Middle frontal gyrus (tissue), 1 donor: Measurements from ENCODE around the gene SLC12A9.

Experiments used
- DNase-seq: peaks from one replicate; pipeline ENCODE4 v3.0.0-alpha.2; 2015; ENCODE audit warnings: low spot score; ENCODE audit errors: extremely low spot score

SLC12A9 gene

GRCh38 chr7:100860702-100861615 is 8.4 kb downstream of the SLC12A9 start:
- no peak for DNase-seq

DNA sequence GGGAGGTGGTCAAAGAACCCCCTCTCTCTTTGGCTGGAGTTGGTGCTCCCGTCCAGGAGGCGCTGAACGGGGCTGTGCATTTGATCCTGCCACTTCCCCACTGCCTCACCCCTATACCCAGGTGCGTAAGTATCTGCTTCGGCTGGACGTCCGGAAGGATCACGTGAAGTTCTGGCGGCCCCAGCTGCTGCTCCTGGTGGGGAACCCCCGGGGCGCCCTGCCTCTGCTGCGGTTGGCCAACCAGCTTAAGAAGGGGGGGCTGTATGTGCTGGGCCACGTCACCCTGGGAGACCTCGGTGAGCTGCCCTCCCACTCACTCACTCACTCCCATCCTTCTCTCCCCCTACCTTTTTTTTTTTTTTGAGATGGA is 9.1 kb downstream of the SLC12A9 start:
- DNase-seq, result no peak

GRCh38 chr7:100863406-100863950 is 11.0 kb downstream of the SLC12A9 start:
- no peak for DNase-seq

DNA sequence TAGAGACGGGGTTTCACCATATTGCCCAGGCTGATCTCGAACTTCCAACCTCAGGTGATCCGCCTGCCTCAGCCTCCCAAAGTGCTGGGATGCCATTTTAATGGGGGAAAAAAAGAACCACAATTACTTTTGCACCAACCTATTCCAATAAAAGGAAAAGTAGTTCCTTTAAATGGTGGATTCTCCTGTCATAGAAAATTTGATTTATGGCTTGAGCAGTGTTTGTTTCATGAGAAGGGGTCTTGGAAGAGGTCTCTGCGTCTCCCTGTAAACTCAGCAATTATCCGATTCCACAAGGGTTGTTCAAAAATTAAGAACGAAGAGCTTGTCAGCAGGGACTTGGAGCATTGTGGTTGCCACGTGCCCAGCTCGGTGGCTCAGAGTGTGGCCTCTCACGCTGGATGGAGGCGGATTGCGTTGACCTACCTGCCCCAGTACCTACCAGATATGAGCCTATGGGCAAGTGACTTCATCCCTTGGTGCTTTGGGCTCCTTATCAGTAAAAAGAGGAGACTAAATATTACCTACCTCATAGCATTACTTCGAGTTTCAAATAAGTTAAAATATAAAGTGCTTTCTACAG is 11.8 kb downstream of the SLC12A9 start:
- no peak for DNase-seq

- DNase-seq, result no peak
Observed at GRCh38 chr7:100865372-100865911, 12.9 kb downstream of the SLC12A9 start.

DNA sequence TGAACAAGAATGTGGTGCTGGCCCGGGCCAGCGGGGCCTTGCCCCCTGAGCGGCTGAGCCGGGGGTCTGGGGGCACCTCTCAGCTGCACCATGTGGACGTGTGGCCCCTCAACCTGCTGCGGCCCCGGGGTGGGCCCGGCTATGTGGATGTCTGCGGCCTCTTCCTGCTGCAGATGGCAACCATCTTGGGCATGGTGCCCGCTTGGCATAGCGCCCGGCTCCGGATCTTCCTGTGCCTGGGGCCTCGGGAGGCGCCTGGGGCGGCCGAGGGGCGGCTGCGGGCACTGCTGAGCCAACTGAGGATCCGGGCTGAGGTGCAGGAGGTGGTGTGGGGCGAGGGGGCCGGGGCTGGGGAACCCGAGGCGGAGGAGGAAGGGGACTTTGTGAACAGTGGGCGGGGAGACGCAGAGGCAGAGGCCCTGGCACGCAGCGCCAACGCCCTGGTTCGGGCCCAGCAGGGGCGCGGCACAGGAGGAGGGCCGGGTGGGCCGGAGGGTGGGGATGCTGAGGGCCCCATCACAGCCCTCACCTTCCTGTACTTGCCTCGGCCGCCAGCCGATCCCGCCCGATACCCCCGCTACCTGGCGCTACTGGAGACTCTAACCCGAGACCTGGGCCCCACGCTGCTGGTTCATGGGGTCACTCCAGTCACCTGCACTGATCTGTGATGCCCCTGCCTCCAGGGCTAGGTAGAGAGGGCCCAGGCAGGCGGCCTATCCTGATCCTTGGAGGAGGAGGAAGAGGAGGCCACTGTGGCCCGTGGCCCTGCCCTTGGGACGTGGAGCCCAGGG is 13.6 kb downstream of the SLC12A9 start:
- peak; percentile 67 for DNase-seq

- no peak for DNase-seq
Observed at GRCh38 chr7:100866729-100867039, 14.2 kb downstream of the SLC12A9 start.

- DNase-seq, result peak; percentile 59
Observed at GRCh38 chr7:100867040-100867775, 14.7 kb downstream of the SLC12A9 start, which contains the start of gene TRIP6. Gene TRIP6, plus strand, starts transcription at chr7:100867387. Its CDS starts 111 bp downstream, at chr7:100867498.

DNA sequence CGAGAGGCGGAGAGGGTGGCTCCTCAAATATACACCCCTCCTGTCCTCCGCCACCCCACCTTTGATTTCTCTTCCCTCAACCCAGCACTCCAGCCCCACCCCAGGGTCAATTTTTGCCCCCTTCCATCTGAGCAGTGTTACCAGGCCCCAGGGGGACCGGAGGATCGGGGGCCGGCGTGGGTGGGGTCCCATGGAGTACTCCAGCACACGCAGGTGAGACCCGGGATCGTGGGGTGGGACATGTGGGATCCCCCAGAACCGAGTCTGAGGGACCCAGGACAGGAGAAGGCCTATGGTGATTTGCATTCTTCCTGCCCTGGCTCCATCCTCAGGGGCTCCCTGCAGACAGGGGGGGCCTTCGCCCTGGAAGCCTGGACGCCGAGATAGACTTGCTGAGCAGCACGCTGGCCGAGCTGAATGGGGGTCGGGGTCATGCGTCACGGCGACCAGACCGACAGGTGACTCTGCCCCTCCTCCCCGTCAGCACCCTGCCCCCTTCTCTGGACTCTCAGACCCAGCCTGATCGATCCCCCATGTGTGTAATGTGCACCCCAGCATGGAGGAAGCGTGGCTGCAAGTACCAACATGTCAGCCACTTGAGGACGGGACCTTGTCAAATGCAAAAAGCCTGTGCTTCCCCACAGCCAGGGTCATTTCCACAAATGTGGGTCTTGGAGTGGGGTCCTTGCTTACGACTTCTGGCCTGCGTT is 15.4 kb downstream of the SLC12A9 start:
- DNase-seq, result no peak

- DNase-seq, result no peak
Observed at GRCh38 chr7:100873599-100874299, 21.2 kb downstream of the SLC12A9 start.

- DNase-seq, result no peak
Observed at GRCh38 chr7:100874300-100874576, 21.7 kb downstream of the SLC12A9 start.

DNA sequence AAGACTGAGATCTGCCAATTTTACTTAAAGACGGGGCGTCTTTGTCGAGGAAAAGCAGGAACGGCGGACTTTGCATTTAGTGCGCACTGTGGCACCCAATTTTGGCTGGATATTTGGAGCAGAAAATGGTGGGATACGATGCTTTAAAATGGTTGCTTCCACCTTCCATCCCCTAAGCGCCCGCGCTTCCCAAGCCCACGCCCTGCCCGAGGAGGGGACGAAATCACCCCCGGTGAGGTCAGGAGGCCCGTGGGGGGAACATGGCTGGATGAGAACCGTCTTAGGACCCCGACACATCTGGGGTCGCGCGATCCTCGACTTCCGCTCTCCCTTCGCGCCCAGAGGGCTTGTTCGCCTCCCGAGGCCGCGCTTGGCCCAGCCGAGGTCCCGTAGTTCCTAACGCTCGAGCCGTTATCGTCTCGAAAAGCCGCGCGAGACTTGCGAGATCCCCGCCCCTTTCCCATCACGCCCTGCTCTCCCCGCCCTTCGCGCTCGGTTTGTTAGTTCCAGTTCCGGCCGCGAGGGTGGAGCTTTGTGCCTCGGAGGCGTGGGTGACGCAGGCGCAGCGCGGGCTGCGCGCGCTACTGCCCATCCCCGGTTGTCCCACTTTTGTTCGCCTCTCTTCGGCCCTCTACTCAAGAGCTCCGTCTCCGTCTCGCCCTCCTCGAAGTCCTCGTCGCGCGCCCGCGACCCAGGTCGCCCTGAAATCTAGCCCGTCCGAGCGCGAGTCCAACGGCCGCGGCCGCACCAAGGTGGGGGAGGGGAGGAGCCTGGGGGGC is 22.3 kb downstream of the SLC12A9 start, which contains the start of gene SRRT:
Gene SRRT, plus strand, starts transcription at position 527 of the 779 bp plus-strand sequence. CDS start 488 bp downstream, outside the sequence.
- DNase-seq, result peak; percentile 99

GRCh38 chr7:100875356-100875751 is 22.8 kb downstream of the SLC12A9 start:
- DNase-seq, result no peak

DNA sequence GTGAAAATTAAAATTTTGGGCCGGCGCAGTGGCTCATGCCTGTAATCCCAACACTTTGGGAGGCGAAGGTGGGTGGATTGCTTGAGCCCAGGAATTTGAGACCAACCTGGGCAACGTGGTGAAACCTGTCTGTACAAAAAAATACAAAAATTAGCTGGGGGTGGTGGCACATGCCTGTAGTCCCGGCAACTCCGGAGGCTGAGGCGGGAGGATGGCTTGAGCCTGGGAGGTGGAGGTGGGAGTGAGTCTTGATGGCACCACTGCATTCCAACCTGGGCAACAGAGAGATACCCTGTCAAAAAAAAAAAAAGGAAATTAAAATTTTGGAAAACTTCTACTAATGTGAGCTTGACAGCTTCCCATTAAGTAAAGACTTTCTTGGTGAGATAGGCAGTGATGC is 25.5 kb downstream of the SLC12A9 start:
- no peak for DNase-seq

GRCh38 chr7:100878685-100879084 is 26.2 kb downstream of the SLC12A9 start:
- DNase-seq, result no peak

DNA sequence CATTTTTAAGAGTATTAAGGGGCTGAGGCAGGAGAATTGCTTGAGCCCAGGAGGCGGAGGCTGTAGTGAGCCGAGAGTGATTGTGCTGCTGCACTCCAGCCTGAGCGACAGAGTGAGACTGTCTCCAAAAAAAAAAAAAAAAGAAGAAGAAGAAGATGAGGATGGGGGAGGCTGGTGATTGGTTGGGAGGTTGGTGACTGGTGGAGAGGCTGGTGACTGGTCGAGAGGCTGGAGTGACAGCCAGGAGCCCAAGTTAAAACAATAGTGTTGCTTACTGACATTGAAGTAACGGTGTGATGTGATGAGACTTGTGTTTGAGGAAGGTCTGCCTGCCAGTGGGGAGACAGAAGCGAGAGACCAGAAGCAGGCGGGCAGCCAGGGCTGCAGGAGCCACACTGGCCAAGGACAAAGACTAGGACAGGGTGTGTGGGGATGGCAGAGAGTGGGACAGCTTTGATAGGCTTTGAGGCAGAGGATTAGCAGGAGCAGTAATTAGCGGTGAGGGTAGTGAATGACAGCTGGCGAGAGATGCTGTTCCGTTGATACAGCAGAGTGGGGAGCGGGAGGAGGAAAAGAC is 27.3 kb downstream of the SLC12A9 start:
- no peak for DNase-seq

GRCh38 chr7:100880645-100881044 is 28.1 kb downstream of the SLC12A9 start:
- no peak for DNase-seq

- no peak for DNase-seq
Observed at GRCh38 chr7:100881136-100881535, 28.6 kb downstream of the SLC12A9 start.

- DNase-seq, result no peak
Observed at GRCh38 chr7:100882201-100882600, 29.7 kb downstream of the SLC12A9 start.
